Brain pericyte (primary cell): ENCODE results near the gene FYN.
"Not testable (repeated sequence)": the region's sequence is repeated elsewhere in the genome, so short reads cannot be mapped to it uniquely, and the experiment has no call there.

Source experiments
- DNase-seq: peaks from one replicate; pipeline ENCODE4 v3.0.0-alpha.2; 2012; ENCODE audit warnings: low read depth, low spot score

The FYN gene

GRCh38 chr6:111680811-111681609, 192.2 kb downstream of the FYN start:
- DNase-seq = not testable (repeated sequence)

- DNase-seq = no peak
Observed at GRCh38 chr6:111680015-111680712, 193.1 kb downstream of the FYN start.

- DNase-seq = no peak
Observed at GRCh38 chr6:111679126-111679858, 194.0 kb downstream of the FYN start.

- DNase-seq = no peak
Observed at GRCh38 chr6:111677249-111677990, 195.8 kb downstream of the FYN start.

- no peak for DNase-seq
Observed at GRCh38 chr6:111676383-111676782, 196.9 kb downstream of the FYN start.

GRCh38 chr6:111674883-111675282, 198.4 kb downstream of the FYN start:
- no peak for DNase-seq

GRCh38 chr6:111674413-111674812, 198.8 kb downstream of the FYN start:
- no peak for DNase-seq

- no peak for DNase-seq
Observed at GRCh38 chr6:111673937-111674336, 199.3 kb downstream of the FYN start.

- DNase-seq = no peak
Observed at GRCh38 chr6:111673532-111673931, 199.7 kb downstream of the FYN start.

GRCh38 chr6:111672761-111673450, 200.3 kb downstream of the FYN start:
- no peak for DNase-seq

GRCh38 chr6:111669326-111669725, 203.9 kb downstream of the FYN start:
- no peak for DNase-seq

GRCh38 chr6:111668410-111668809, 204.8 kb downstream of the FYN start:
- no peak for DNase-seq

GRCh38 chr6:111667931-111668330, 205.3 kb downstream of the FYN start:
- DNase-seq = no peak

GRCh38 chr6:111666847-111667246, 206.4 kb downstream of the FYN start:
- no peak for DNase-seq

GRCh38 chr6:111664565-111665030, 208.7 kb downstream of the FYN start:
- no peak for DNase-seq

GRCh38 chr6:111663692-111664564, 209.3 kb downstream of the FYN start:
- no peak for DNase-seq

- no peak for DNase-seq
Observed at GRCh38 chr6:111662794-111663593, 210.3 kb downstream of the FYN start.

GRCh38 chr6:111662072-111662793, 211.0 kb downstream of the FYN start:
- no peak for DNase-seq
